Measurements from ENCODE around the gene BTBD6.
"Not testable (repeated sequence)": the region's sequence is repeated elsewhere in the genome, so short reads cannot be mapped to it uniquely, and the experiment has no call there.

The BTBD6 gene

DNA sequence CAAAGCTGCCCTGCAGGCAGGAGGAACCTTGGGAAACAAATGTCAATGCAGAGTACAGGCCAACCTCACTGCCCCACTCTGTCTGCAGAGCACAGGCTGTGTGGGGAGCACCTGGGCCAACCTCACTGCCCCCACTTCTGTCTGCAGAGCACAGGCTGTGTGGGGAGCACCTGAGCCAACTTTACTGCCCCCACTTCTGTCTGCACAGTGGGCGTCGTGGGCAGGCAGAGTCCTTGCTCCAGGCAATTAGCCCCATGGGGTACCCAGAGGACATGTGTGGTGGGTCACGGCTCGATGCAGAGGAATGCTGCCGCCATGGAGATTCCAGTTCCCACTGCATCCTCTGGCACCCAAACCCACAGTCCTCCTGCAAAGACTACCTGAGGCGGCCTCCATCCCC is 26.3 kb downstream of the BTBD6 start:
- no peak for DNase-seq

GRCh38 chr14:105275267-105275946 is 27.1 kb downstream of the BTBD6 start:
- no peak for DNase-seq

- DNase-seq = not testable (repeated sequence)
Observed at GRCh38 chr14:105277448-105277847, 29.1 kb downstream of the BTBD6 start.

DNA sequence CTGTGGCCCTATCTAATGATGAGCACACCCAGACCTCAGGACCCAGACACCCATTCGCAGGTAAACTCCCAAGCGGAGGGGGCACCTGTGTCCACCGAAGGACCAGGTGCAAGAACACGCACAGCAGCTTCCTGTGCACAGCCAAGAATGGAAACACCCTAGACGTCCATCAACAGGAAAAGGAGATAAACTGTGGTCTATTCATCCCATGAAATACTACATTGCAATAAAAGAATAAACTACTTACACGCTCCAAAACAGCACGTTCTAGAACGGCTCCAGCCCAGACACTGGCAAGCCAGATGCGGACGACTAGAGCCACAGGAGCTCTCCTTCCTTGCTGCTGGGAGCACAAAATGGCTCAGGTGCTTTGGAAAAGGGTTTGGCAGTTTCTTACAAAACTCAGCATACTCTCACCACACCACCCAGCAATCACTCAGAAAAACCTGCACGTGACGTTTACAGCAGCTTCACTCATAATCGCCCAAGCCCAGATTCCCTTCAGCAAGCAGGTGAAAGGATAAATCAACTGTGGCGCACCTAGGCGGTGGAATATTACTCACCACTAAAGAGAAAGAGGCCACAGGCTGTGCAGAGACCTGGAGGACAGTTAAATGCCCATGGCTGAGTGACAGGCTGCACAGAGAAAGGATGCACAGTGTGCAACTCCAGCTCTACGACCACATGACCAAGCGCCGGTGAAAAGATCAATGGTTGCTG is 31.5 kb downstream of the BTBD6 start:
- DNase-seq = no peak

- DNase-seq = no peak
Observed at GRCh38 chr14:105280525-105280924, 32.2 kb downstream of the BTBD6 start.

DNA sequence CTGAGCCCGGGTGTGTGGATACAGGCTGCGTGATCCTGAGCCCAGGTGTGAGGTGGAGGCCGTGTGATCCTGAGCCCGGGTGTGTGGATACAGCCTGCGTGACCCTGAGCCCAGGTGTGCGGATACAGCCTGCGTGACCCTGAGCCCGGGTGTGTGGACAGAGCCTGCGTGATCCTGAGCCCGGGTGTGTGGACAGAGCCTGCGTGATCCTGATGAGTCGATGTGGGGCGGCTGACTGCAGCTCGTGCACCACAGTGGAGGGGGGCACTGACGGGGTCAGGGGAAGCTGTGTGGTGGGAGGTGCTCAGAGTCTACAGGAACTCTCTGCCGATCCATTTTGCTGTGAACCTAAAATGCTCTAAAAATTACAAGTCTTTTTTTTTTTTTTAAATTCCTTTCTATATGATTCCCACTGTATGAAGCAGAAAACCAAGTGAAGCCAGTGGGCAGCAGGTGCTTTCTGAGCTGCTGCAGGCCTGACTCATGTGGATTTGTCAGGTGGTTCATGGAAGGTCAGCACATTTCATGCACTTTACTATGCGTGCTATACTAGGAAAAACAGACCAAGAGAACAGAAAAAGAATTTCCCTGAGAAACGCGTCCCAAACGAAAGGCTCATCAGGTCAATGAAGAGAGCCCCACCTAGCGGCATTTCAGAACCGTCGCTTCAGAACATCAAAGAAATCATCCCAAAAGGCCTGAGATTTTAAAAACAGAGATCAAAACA is 33.2 kb downstream of the BTBD6 start:
- peak; percentile 52 for DNase-seq

DNA sequence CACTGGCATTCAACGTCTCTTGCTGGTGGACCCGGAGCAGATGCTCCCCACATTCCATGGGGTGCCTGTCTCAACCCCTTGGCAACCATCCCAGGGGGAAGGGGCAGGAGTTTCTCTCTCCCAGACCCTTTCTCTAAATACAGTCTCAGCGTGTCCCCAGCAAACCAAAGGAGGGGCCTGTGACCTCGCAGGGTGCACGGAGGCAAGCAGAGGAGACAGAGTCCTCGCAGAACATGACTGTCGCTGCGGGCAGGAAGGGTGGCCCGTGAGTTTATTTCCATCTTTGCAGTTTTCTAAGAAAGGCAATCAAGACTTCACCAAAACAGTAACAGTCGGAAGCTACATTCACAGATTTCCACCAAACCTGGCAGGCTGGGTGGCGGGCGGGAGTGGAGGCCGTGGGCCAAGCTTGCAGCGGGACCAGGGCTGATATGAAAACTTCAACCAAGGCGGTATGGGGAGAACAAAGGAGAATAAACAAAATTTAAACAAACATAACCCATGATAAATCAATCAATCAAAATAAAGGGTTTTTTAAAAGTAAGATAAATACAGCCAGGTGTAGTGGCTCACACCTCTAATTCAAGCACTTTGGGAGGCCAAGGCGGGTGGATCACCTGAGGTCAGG is 33.9 kb downstream of the BTBD6 start:
- no peak for DNase-seq

DNA sequence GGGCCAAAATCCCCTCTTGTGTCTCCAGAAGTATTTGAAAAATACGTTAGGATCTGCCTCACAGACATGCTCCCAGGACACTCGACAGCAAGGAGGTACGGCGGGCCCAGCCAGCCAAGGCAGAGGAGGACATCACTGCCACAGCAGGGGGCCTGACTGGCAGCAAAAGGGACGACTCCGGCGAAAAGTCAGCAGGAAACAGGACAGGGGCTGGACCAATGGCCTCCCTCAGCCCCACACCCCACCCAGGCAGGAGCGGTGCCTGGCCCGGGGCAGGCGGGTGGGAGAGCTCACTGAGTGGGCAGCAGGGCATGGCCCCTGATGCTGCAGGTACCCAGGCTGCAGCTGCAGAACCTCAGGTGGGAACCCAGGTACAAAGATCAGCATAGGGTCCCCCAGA is 34.7 kb downstream of the BTBD6 start:
- no peak for DNase-seq

DNA sequence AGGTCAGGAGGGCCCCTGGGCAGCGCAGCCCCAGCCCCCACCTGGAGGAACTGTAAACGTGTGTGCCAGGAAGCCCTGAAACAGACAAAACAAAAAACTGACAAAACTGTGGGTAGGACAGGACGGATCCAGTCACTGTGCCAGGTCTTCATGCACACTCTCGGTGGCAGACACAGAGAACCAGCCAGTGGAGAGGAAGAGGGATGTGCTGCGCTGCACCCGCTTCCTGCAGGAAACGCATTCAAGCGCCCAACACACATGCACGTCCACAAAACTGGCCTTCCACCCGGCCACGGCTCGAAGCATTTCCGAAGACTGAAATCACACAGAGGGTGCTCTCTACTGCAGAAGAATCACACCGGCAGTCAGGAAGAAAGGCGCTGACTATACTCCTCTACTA is 35.6 kb downstream of the BTBD6 start:
- DNase-seq = peak; percentile 33

GRCh38 chr14:105285174-105285573 is 36.8 kb downstream of the BTBD6 start:
- no peak for DNase-seq

DNA sequence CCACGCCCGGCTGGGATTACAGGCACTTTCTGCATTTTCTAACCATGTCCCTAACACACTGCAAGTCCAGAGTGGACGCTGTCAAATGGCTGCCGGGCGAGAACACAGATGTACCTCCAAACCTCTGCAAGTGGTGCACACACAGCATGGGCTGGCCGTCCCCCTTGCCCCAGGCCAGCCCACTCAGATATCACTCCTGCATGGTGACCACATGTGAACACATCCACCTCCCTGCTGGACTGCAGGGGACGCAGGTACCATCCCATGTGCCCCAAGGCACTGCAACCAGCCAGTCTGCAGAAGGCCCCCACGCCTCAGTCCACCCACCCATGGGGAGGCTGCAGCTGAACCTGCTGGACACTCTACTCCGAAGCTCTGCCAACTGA is 38.4 kb downstream of the BTBD6 start:
- DNase-seq = no peak

GRCh38 chr14:105287249-105288102 is 39.1 kb downstream of the BTBD6 start:
- no peak for DNase-seq

DNA sequence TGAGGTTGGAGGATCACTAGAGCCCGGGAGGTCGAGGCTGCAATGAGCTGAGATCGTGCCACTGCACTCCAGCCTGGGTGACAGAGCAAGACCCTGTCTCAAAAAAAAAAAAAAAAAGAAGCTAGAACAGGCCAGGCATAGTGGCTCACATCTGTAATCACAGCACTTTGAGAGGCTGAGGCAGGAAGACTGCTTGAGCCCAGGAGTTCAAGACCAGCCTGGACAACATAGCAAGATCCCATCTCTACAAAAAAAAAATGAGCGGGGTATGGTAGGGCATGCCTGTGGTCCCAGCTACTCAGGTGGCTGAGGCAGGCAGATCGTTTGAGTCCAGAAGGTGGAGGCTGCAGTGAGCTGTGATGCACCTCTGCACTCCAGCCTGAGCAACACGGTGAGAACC is 40.6 kb downstream of the BTBD6 start:
- DNase-seq = not testable (repeated sequence)

DNA sequence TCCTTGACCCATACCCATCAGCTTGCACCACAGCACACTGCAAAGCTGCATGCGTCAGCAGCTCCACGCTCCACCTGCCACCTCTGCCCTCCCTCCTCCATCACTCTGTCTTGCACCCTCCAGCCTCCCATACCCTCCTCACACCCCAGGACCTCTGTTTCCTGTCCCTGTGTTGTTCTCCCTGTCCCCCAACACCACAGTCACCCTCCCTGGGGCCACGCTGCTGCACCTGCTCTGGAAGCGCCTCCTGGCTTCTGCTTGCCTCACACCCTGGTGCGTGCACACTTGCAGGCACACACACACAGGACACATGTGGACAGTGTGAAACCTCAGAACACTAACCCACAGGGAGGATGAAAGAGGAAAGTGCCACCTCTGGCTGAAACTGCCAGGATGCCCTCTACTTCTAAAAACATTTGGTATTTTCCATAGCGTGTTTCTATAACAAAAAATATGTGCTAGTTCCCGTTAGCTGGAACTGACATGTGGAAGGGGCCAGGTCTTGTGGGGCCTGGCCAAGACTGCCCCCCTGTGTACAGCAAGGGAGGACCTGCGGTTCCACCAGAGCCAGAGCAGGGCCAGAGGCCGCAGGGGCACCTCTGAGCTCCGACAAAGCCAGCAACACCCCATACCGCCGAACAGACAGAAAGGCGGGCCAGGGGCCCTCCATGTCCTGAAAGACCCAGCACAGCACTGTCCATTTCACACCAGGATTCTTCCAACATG is 42.5 kb downstream of the BTBD6 start:
- DNase-seq = no peak

GRCh38 chr14:105292826-105293711 is 44.7 kb downstream of the BTBD6 start:
- DNase-seq = peak; percentile 42

GRCh38 chr14:105294142-105294597 is 45.8 kb downstream of the BTBD6 start:
- DNase-seq = peak; percentile 72

GRCh38 chr14:105297311-105297710 is 49.0 kb downstream of the BTBD6 start:
- DNase-seq = not testable (repeated sequence)

GRCh38 chr14:105299654-105300541 is 51.6 kb downstream of the BTBD6 start:
- peak; percentile 36 for DNase-seq

All from CD4-positive, alpha-beta T cell treated with Interleukin-17A for 4 hours (primary cell).